ENCODE data around the gene GAS1.

DNA sequence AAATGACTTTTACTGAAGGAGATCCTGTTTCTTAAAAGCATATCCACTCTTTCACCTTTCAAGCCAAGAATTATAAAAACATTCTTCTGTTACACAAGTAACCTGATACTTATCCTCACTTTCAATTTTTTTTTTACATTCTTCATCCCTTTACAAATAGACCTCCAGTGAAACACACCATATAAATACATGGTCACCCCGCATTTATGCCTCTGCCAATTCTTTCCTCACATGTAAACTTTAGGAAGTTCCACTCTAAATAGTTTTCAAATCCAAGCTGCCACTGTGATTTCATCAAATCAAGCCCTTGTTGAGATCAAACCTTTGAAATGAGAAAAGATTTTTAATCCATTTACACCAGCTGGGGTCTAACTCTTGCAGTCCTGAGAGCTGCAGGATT is 40.0 kb downstream of the GAS1 start:
- no peak for TF ChIP-seq BACH2 (CRISPR knock-in tag; IDR thresholded peaks at IDR 0.05; ENCODE audit: borderline replicate concordance)
- no peak for TF ChIP-seq ZNF70 (CRISPR knock-in tag; IDR thresholded peaks at IDR 0.05)
- TF ChIP-seq, protein P1, sequence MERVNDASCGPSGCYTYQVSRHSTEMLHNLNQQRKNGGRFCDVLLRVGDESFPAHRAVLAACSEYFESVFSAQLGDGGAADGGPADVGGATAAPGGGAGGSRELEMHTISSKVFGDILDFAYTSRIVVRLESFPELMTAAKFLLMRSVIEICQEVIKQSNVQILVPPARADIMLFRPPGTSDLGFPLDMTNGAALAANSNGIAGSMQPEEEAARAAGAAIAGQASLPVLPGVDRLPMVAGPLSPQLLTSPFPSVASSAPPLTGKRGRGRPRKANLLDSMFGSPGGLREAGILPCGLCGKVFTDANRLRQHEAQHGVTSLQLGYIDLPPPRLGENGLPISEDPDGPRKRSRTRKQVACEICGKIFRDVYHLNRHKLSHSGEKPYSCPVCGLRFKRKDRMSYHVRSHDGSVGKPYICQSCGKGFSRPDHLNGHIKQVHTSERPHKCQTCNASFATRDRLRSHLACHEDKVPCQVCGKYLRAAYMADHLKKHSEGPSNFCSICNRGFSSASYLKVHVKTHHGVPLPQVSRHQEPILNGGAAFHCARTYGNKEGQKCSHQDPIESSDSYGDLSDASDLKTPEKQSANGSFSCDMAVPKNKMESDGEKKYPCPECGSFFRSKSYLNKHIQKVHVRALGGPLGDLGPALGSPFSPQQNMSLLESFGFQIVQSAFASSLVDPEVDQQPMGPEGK (CRISPR knock-in tag; IDR thresholded peaks at IDR 0.05; ENCODE audit: borderline replicate concordance), result no peak

Data from SK-N-SH treated with all-trans-retinoic acid at 6 μM for 48 hours (cell line).